ENCODE results near the gene ZBTB45. TPM values are rescaled to one million over a fixed set of nuclear protein-coding genes. Genes with fewer than 3 reads are reported as not detected.
A peak's percentile ranks its signal among the peaks of the same experiment; 100 is the strongest.
"Not testable (repeated sequence)": the region's sequence is repeated elsewhere in the genome, so short reads cannot be mapped to it uniquely, and the experiment has no call there.

ZBTB45 gene
- total and polyA plus RNA-seq, 8 donors: 4.3 to 9.3 (median 6.3) TPM

GRCh38 chr19:58497634-58498170, 21.9 kb downstream of the ZBTB45 start:
- Histone ChIP-seq H3K36me3 (no peaks in the 10 kb centered on the region), H3K4me1 (peaks cover 0 to 8% (median 6%) of the 10 kb centered on the region in 3 donors), H3K4me3 (no peak overlapping the region), H3K9me3 (no peaks in the 10 kb centered on the region), H3K27ac (no peak overlapping the region), H3K27me3 (no peaks in the 10 kb centered on the region)
- no peak for FAIRE-seq
- TF ChIP-seq, protein P1, sequence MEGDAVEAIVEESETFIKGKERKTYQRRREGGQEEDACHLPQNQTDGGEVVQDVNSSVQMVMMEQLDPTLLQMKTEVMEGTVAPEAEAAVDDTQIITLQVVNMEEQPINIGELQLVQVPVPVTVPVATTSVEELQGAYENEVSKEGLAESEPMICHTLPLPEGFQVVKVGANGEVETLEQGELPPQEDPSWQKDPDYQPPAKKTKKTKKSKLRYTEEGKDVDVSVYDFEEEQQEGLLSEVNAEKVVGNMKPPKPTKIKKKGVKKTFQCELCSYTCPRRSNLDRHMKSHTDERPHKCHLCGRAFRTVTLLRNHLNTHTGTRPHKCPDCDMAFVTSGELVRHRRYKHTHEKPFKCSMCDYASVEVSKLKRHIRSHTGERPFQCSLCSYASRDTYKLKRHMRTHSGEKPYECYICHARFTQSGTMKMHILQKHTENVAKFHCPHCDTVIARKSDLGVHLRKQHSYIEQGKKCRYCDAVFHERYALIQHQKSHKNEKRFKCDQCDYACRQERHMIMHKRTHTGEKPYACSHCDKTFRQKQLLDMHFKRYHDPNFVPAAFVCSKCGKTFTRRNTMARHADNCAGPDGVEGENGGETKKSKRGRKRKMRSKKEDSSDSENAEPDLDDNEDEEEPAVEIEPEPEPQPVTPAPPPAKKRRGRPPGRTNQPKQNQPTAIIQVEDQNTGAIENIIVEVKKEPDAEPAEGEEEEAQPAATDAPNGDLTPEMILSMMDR (IDR thresholded peaks at IDR 0.05): no peak
- WGBS, 2 donors: 86 to 88% methylated on average over 8 of the region's 8 CpGs
- intact Hi-C loops (cut with DNase I): no loop called here
- DNase-seq: peak in 1 of 6 donors; percentile 47
- no peak for ATAC-seq

GRCh38 chr19:58492265-58492664, 27.3 kb downstream of the ZBTB45 start:
- no peak overlapping the region for H3K27ac ChIP-seq
- intact Hi-C loops (cut with DNase I): no loop called here
- WGBS, 2 donors: 89 to 90% methylated on average over 14 of the region's 14 CpGs

DNA sequence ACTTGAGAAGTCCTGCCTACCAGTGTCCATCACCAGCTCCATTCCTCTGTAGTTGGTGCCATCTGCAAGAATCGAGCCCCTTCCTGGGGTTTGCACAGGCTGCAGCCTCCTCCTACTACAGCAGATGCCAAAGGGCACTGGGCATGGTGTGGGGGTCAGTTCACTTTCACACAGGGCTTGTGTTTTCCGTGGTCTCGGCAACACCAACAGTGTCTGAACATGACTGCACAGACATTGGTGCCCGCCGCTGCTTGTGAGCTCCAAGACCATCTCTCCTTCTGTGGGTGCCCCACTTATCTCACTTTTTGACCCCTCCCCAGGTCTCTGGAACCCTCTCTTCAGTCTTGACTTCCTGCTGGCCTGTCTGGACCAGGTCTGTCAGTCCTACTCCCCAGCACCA, 28.2 kb downstream of the ZBTB45 start:
- intact Hi-C loops (cut with DNase I): no loop called here
- no peaks in the 10 kb centered on the region for H3K4me1 ChIP-seq
- ATAC-seq (no peak), DNase-seq (no peak), FAIRE-seq (no peak)
- H3K36me3 ChIP-seq: no peaks in the 10 kb centered on the region
- no peak overlapping the region for H3K4me3 ChIP-seq
- TF ChIP-seq, protein P1 (IDR thresholded peaks at IDR 0.05): no peak
- no peaks in the 10 kb centered on the region for H3K9me3 ChIP-seq
- H3K27me3 ChIP-seq: no peaks in the 10 kb centered on the region
- H3K27ac ChIP-seq: no peak overlapping the region
- WGBS, 2 donors: 80 to 84% methylated on average over 5 of the region's 5 CpGs

More at GRCh38 chr19:58492265-58492664, 27.3 kb downstream of the ZBTB45 start:
- TF ChIP-seq, protein P1 (IDR thresholded peaks at IDR 0.05): no peak
- FAIRE-seq (no peak), ATAC-seq (no peak), DNase-seq (no peak)
- Histone ChIP-seq H3K9me3 (no peaks in the 10 kb centered on the region), H3K27me3 (no peaks in the 10 kb centered on the region), H3K4me3 (no peak overlapping the region), H3K4me1 (no peaks in the 10 kb centered on the region), H3K36me3 (no peaks in the 10 kb centered on the region)

DNA sequence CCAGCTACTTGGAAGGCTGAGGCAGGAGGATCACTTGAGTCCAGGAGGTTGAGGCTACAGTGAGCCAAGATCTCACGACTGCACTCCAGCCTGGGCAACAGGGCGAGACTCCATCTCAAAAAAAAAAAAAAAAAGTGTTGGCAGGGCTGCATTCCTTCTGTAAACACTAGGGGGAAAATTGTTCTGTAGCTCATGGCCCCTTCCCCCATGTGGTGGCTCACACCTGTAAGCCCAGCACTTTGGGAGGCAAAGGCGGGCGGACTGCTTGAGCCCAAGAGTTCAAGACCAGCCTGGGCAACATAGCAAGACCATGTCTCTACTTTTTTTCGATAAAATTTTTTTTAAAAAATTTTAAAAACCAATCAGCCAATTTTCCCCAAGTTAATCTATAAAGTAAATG, 35.3 kb downstream of the ZBTB45 start:
- H3K4me3 ChIP-seq; DNase-seq; FAIRE-seq; H3K4me1 ChIP-seq; ATAC-seq; H3K9me3 ChIP-seq; H3K27me3 ChIP-seq; intact Hi-C loops (cut with DNase I); H3K27ac ChIP-seq: not testable (repeated sequence)
- 92 to 96% methylated on average over 5 of the region's 5 CpGs for WGBS, 2 donors
- peaks cover 0 to 11% (median 0%) of the 10 kb centered on the region in 3 donors for H3K36me3 ChIP-seq

DNA sequence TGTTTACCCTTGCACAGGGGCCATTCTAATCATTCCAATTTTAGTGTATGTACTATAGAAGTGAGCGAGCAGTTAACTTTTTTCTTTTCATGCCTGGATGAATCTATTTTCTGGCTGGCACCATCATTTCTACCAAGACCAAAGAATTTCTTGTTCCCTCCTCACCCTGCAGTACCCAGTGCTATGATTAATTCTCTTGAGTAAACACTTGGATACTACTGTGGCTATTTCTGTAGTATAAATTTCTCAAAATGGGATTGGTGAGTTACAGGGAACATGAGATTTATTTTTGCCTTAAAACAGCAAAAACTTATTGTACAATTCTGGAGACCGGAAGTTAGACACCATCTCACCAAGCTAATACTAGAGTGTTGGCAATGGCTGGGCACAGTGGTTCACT, 35.8 kb downstream of the ZBTB45 start:
- WGBS, 2 donors: 94 to 95% methylated on average over 2 of the region's 2 CpGs
- DNase-seq: no peak
- TF ChIP-seq, protein P1 (IDR thresholded peaks at IDR 0.05): no peak
- intact Hi-C loops (cut with DNase I): no loop called here
- peaks cover 0 to 11% (median 0%) of the 10 kb centered on the region in 3 donors for H3K36me3 ChIP-seq
- H3K4me1 ChIP-seq: no peaks in the 10 kb centered on the region
- H3K27ac ChIP-seq: no peak overlapping the region
- no peaks in the 10 kb centered on the region for H3K27me3 ChIP-seq
- ATAC-seq: no peak
- no peaks in the 10 kb centered on the region for H3K9me3 ChIP-seq
- FAIRE-seq: no peak
- H3K4me3 ChIP-seq: no peak overlapping the region
